22Rv1 (cell line): Measurements from ENCODE around the gene CDC42EP4.

Experiments
- CTCF ChIP-seq: fragments of 450-650 bp; IDR thresholded peaks from 2 replicates; pipeline ENCODE4 v1.5.1; 2017; ENCODE audit warnings: mild to moderate bottlenecking
- ZFX ChIP-seq: fragments of 450-650 bp; IDR thresholded peaks from 2 replicates; pipeline ENCODE4 v1.6.1; 2017; ENCODE audit warnings: antibody characterized with exemption, borderline replicate concordance

GRCh38 chr17:73348829-73349095, 37.0 kb upstream of the CDC42EP4 start:
- no peak for TF ChIP-seq CTCF
- TF ChIP-seq ZFX, result no peak
